Measurements from ENCODE around the gene CORO2B. TPM values are rescaled to one million over a fixed set of nuclear protein-coding genes. Genes with fewer than 3 reads are reported as not detected.

The CORO2B gene
- total RNA-seq, 6 donors from 2014 or later: 0.79 to 9.0 (median 2.0) TPM

DNA sequence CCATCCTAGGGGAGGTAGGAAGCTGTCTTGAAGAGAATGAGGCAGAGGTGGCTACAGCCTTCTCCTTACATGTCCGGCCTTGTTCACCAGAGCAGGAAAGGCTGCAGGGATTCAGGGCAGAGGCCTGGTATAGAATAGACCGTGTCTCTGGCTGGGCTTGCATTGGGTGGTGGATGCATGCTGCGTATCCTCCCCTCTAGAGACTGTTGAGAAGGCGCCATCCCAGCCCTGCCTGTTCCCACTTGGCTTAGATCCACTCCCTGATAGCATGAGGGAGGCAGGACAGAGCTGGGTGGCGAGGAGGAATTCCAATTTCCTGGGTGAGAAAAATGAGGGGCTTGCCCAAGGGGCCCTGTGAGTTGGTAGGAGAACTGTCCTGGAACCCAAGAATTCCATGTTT lies 57.5 kb downstream of the CORO2B start:
- H3K27ac ChIP-seq: no peak overlapping the region
- 84 to 87% methylated on average over 4 to 5 of the region's 5 CpGs for WGBS, 2 donors
- H3K9me3 ChIP-seq: no peaks in the 10 kb centered on the region
- peaks cover 6 to 20% (median 11%) of the 10 kb centered on the region in 4 donors for H3K4me1 ChIP-seq
- TF ChIP-seq EP300 (IDR thresholded peaks at IDR 0.05): no peak
- TF ChIP-seq POLR2A (IDR thresholded peaks at IDR 0.05): no peak
- TF ChIP-seq POLR2AphosphoS5 (IDR thresholded peaks at IDR 0.05): no peak
- TF ChIP-seq CTCF (IDR thresholded peaks at IDR 0.05): no peak
- no peaks in the 10 kb centered on the region for H3K27me3 ChIP-seq
- no peaks in the 10 kb centered on the region for H3K36me3 ChIP-seq
- DNase-seq (no peak), ATAC-seq (ENCODE audit: low FRiP score in 2 of 2) (no peak)
- no peak overlapping the region for H3K4me3 ChIP-seq

GRCh38 chr15:68637767-68638404 lies 59.1 kb downstream of the CORO2B start:
- no peak overlapping the region for H3K4me3 ChIP-seq
- no peaks in the 10 kb centered on the region for H3K36me3 ChIP-seq
- no peaks in the 10 kb centered on the region for H3K9me3 ChIP-seq
- WGBS, 2 donors: 42 to 53% methylated on average over 4 to 5 of the region's 5 CpGs
- TF ChIP-seq CTCF (IDR thresholded peaks at IDR 0.05) (no peak), POLR2AphosphoS5 (IDR thresholded peaks at IDR 0.05) (peak; percentile 38 to 52), EP300 (IDR thresholded peaks at IDR 0.05) (no peak), POLR2A (IDR thresholded peaks at IDR 0.05) (no peak)
- DNase-seq: peak; percentile 29 to 78
- H3K27me3 ChIP-seq: no peaks in the 10 kb centered on the region
- H3K4me1 ChIP-seq: peaks cover 6 to 20% (median 8%) of the 10 kb centered on the region in 4 donors
- peak overlapping the region in 2 of 4 donors; percentile 40 to 65 for H3K27ac ChIP-seq
- peak; percentile 32 to 87 for ATAC-seq (ENCODE audit: low FRiP score in 2 of 2)

- peaks cover 6 to 20% (median 8%) of the 10 kb centered on the region in 4 donors for H3K4me1 ChIP-seq
- no peak overlapping the region for H3K4me3 ChIP-seq
- ATAC-seq (ENCODE audit: low FRiP score in 2 of 2) (peak in 1 of 2 donors; percentile 23), DNase-seq (no peak)
- H3K9me3 ChIP-seq: no peaks in the 10 kb centered on the region
- peak overlapping the region in 2 of 4 donors; percentile 40 to 68 for H3K27ac ChIP-seq
- no peaks in the 10 kb centered on the region for H3K27me3 ChIP-seq
- H3K36me3 ChIP-seq: no peaks in the 10 kb centered on the region
- TF ChIP-seq CTCF (IDR thresholded peaks at IDR 0.05) (no peak), EP300 (IDR thresholded peaks at IDR 0.05) (no peak), POLR2AphosphoS5 (IDR thresholded peaks at IDR 0.05) (no peak), POLR2A (IDR thresholded peaks at IDR 0.05) (no peak)
- 82 to 91% methylated on average over 2 of the region's 2 CpGs for WGBS, 2 donors
Measured at GRCh38 chr15:68638953-68639515, 60.2 kb downstream of the CORO2B start.

DNA sequence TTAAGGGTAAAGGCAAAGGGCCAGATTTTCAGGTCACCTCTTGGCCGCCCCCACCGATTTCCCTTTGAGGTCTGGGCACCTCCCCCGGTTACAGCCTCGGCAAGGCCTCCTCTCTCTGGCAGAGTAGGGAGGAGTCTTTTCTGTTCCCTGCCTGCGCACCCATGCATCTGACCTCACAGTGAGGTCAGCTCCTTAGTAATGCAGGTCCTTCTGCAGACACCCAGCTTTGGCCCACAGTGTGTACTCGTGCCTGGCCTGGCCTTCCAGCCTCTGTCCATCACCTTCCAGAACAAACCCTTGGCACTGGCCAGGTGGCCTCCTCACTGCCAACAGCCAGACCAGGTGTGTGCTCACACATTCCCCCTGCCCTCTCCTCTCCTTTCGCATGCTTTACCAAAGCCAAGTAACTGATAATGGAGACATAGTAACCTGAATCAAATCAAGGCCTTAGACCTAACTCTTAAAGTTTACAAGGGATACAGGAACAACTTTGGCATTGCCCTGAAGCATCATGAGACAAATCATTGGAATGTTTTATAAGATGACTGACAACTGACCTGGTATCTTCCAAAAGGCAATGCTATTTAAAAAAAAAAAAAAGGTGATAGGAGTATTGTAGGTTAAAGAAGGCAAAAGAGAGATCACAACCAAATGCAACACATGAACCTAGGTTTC lies 61.3 kb downstream of the CORO2B start:
- no peaks in the 10 kb centered on the region for H3K36me3 ChIP-seq
- DNase-seq (no peak), ATAC-seq (ENCODE audit: low FRiP score in 2 of 2) (peak in 1 of 2 donors; percentile 34)
- TF ChIP-seq CTCF (IDR thresholded peaks at IDR 0.05) (no peak), POLR2A (IDR thresholded peaks at IDR 0.05) (no peak), POLR2AphosphoS5 (IDR thresholded peaks at IDR 0.05) (no peak), EP300 (IDR thresholded peaks at IDR 0.05) (no peak)
- no peaks in the 10 kb centered on the region for H3K27me3 ChIP-seq
- 78 to 84% methylated on average over 7 of the region's 7 CpGs for WGBS, 2 donors
- peaks cover 6 to 20% (median 8%) of the 10 kb centered on the region in 4 donors for H3K4me1 ChIP-seq
- no peak overlapping the region for H3K4me3 ChIP-seq
- no peaks in the 10 kb centered on the region for H3K9me3 ChIP-seq
- H3K27ac ChIP-seq: no peak overlapping the region
